Type B pancreatic cell (in vitro differentiated cells): Measurements from ENCODE around the gene DOCK1. TPM values are rescaled to one million over a fixed set of nuclear protein-coding genes. Genes with fewer than 3 reads are reported as not detected.

ENCODE experiments used
- DNase-seq: peaks from one replicate; pipeline ENCODE4 v3.0.0; 2021; ENCODE audit warnings: mixed read lengths; ENCODE audit not compliant: unreplicated experiment; ENCODE audit errors: extremely low spot score
- H3K27ac Mint-ChIP-seq: 2 replicates; pipeline ENCODE4 v1.8.0; 2021; ENCODE audit warnings: mild to moderate bottlenecking, mixed read lengths
- H3K27me3 Mint-ChIP-seq: 2 replicates; pipeline ENCODE4 v1.8.0; 2021; ENCODE audit warnings: mixed read lengths
- H3K36me3 Mint-ChIP-seq: 2 replicates; pipeline ENCODE4 v1.8.0; 2021; ENCODE audit warnings: mixed read lengths
- H3K4me1 Mint-ChIP-seq: one replicate; pipeline ENCODE4 v1.8.0; 2021; ENCODE audit warnings: mixed read lengths; ENCODE audit not compliant: unreplicated experiment
- H3K4me3 Mint-ChIP-seq: 2 replicates; pipeline ENCODE4 v1.8.0; 2021; ENCODE audit warnings: mild to moderate bottlenecking, mixed read lengths
- H3K9me3 Mint-ChIP-seq: 2 replicates; pipeline ENCODE4 v1.8.0; 2021; ENCODE audit warnings: mixed read lengths
- CTCF ChIP-seq: fragments of 200-600 bp; sonication (generic); conservative IDR thresholded peaks from 2 replicates; pipeline ENCODE4 v1.5.0; 2021; ENCODE audit warnings: antibody characterized with exemption, mild to moderate bottlenecking
- total RNA-seq: library from RNA; stranded (reverse); gene quantifications from 2 replicates; pipeline ENCODE4 v1.2.1, GENCODE V29; 2021; ENCODE audit warnings: low replicate concordance

The DOCK1 gene
- total RNA-seq, 1 donor from 2014 or later, result 67.4 TPM

- Mint-ChIP-seq H3K27ac (no peak overlapping the region), H3K36me3 (peaks cover 16% of the 10 kb centered on the region), H3K4me3 (no peak overlapping the region), H3K9me3 (no peaks in the 10 kb centered on the region), H3K27me3 (no peaks in the 10 kb centered on the region), H3K4me1 (no peaks in the 10 kb centered on the region)
- DNase-seq, result no peak
- no peak for TF ChIP-seq CTCF
Measured at GRCh38 chr10:127384532-127384931, 479.3 kb downstream of the DOCK1 start.

- no peak for TF ChIP-seq CTCF
- H3K27ac Mint-ChIP-seq, result no peak overlapping the region
- H3K36me3 Mint-ChIP-seq, result peaks cover 19% of the 10 kb centered on the region
- peaks cover 2% of the 10 kb centered on the region for H3K4me1 Mint-ChIP-seq
- no peak for DNase-seq
- no peak overlapping the region for H3K4me3 Mint-ChIP-seq
- H3K27me3 Mint-ChIP-seq, result no peaks in the 10 kb centered on the region
- peaks cover 2% of the 10 kb centered on the region for H3K9me3 Mint-ChIP-seq
Measured at GRCh38 chr10:127385066-127385465, 479.8 kb downstream of the DOCK1 start.

GRCh38 chr10:127386606-127387327 is 481.5 kb downstream of the DOCK1 start:
- Mint-ChIP-seq H3K9me3 (peaks cover 5% of the 10 kb centered on the region), H3K4me3 (no peak overlapping the region), H3K36me3 (peaks cover 20% of the 10 kb centered on the region), H3K27me3 (no peaks in the 10 kb centered on the region), H3K4me1 (peaks cover 3% of the 10 kb centered on the region), H3K27ac (no peak overlapping the region)
- no peak for TF ChIP-seq CTCF
- DNase-seq, result no peak

- H3K4me1 Mint-ChIP-seq, result peaks cover 3% of the 10 kb centered on the region
- no peak for TF ChIP-seq CTCF
- peaks cover 5% of the 10 kb centered on the region for H3K9me3 Mint-ChIP-seq
- peaks cover 16% of the 10 kb centered on the region for H3K36me3 Mint-ChIP-seq
- H3K27me3 Mint-ChIP-seq, result no peaks in the 10 kb centered on the region
- DNase-seq, result no peak
- no peak overlapping the region for H3K4me3 Mint-ChIP-seq
- H3K27ac Mint-ChIP-seq, result no peak overlapping the region
Measured at GRCh38 chr10:127391875-127392274, 486.6 kb downstream of the DOCK1 start.

- peaks cover 11% of the 10 kb centered on the region for H3K36me3 Mint-ChIP-seq
- peaks cover 3% of the 10 kb centered on the region for H3K4me1 Mint-ChIP-seq
- no peak for TF ChIP-seq CTCF
- H3K4me3 Mint-ChIP-seq, result no peak overlapping the region
- H3K27ac Mint-ChIP-seq, result no peak overlapping the region
- no peak for DNase-seq
- no peaks in the 10 kb centered on the region for H3K27me3 Mint-ChIP-seq
- H3K9me3 Mint-ChIP-seq, result peaks cover 5% of the 10 kb centered on the region
Measured at GRCh38 chr10:127392351-127393235, 487.4 kb downstream of the DOCK1 start.
